ENCODE data around the gene NIPA2.

DNA sequence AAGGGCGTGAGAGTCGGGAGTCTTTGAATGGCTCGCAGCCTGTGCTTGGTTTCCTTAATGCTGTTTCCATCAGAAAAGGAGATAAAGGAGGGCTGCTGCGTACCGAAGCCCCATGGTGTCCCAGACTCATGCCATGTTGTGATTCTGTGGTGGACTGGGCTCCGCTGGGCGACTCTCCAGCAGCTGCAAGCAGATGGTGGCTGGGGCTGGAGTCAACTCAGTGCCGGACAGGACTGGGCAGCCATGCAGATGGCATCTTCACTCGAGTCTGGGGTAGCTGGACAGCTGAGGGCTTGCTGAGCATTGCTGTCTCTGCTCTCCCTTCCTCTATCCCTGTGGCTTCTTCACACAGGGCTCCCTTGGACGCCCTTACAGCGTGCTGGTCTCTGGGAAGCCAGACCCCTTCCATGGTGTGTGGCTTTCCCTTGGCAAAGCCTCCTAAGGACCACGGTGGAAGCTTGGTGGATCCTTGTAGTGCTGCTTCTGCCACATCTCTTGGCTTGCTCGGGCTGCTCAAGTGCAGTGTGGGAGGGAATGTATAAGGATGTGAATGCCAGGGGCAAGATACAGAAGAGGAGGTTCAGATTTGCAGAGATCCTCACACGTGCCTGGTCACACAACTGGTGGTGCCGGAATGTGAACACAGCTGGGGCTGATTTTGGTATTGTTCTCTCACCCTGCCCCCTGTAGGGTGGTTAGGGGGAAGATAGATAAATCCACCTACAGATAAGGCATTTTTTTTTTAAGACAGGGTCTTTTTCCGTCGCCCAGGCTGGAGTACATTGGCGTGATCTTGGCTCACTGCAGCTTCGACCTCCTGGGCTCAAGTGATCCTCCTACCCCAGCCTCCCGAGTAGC, 43.0 kb upstream of the NIPA2 start:
- TF ChIP-seq, protein P1, sequence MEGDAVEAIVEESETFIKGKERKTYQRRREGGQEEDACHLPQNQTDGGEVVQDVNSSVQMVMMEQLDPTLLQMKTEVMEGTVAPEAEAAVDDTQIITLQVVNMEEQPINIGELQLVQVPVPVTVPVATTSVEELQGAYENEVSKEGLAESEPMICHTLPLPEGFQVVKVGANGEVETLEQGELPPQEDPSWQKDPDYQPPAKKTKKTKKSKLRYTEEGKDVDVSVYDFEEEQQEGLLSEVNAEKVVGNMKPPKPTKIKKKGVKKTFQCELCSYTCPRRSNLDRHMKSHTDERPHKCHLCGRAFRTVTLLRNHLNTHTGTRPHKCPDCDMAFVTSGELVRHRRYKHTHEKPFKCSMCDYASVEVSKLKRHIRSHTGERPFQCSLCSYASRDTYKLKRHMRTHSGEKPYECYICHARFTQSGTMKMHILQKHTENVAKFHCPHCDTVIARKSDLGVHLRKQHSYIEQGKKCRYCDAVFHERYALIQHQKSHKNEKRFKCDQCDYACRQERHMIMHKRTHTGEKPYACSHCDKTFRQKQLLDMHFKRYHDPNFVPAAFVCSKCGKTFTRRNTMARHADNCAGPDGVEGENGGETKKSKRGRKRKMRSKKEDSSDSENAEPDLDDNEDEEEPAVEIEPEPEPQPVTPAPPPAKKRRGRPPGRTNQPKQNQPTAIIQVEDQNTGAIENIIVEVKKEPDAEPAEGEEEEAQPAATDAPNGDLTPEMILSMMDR (IDR thresholded peaks at IDR 0.05; ENCODE audit: low read depth, low read length) = no peak
- TF ChIP-seq EZH2phosphoT487 (IDR thresholded peaks at IDR 0.05; ENCODE audit: low read depth) = no peak

All from OCI-LY3 (cell line).